Activated naive CD4-positive, alpha-beta T cell (primary cell): ENCODE measurements around the gene NRG3.

ENCODE experiments used
- DNase-seq, 4 experiments: peaks; one replicate each; lab custom pipeline; 2025; lab: John Stamatoyannopoulos, UW

NRG3 gene

GRCh38 chr10:82468453-82468852, 593.5 kb downstream of the NRG3 start:
- no peak for DNase-seq

- no peak for DNase-seq
Measured at GRCh38 chr10:82472406-82473335, 597.7 kb downstream of the NRG3 start.

GRCh38 chr10:82477776-82478175, 602.8 kb downstream of the NRG3 start:
- DNase-seq: no peak

- DNase-seq: no peak
Measured at GRCh38 chr10:82492647-82493046, 617.7 kb downstream of the NRG3 start.

GRCh38 chr10:82496114-82496513, 621.1 kb downstream of the NRG3 start:
- DNase-seq: no peak

GRCh38 chr10:82497439-82497838, 622.4 kb downstream of the NRG3 start:
- no peak for DNase-seq

GRCh38 chr10:82498976-82499375, 624.0 kb downstream of the NRG3 start:
- no peak for DNase-seq

- no peak for DNase-seq
Measured at GRCh38 chr10:82505009-82505408, 630.0 kb downstream of the NRG3 start.

GRCh38 chr10:82506680-82507376, 631.8 kb downstream of the NRG3 start:
- DNase-seq: no peak

GRCh38 chr10:82515256-82515655, 640.3 kb downstream of the NRG3 start:
- no peak for DNase-seq

- no peak for DNase-seq
Measured at GRCh38 chr10:82529062-82529461, 654.1 kb downstream of the NRG3 start.

GRCh38 chr10:82535457-82535856, 660.5 kb downstream of the NRG3 start:
- no peak for DNase-seq

- no peak for DNase-seq
Measured at GRCh38 chr10:82536668-82537067, 661.7 kb downstream of the NRG3 start.

- no peak for DNase-seq
Measured at GRCh38 chr10:82538272-82538671, 663.3 kb downstream of the NRG3 start.

GRCh38 chr10:82543631-82544030, 668.6 kb downstream of the NRG3 start:
- no peak for DNase-seq

- no peak for DNase-seq
Measured at GRCh38 chr10:82544377-82544776, 669.4 kb downstream of the NRG3 start.

GRCh38 chr10:82551506-82551905, 676.5 kb downstream of the NRG3 start:
- no peak for DNase-seq

GRCh38 chr10:82552267-82552666, 677.3 kb downstream of the NRG3 start:
- DNase-seq: no peak

GRCh38 chr10:82554381-82554780, 679.4 kb downstream of the NRG3 start:
- no peak for DNase-seq

GRCh38 chr10:82558014-82558607, 683.1 kb downstream of the NRG3 start:
- DNase-seq: no peak

GRCh38 chr10:82564353-82565196, 689.6 kb downstream of the NRG3 start:
- no peak for DNase-seq

GRCh38 chr10:82565197-82565575, 690.2 kb downstream of the NRG3 start:
- DNase-seq: no peak
